Liver (tissue), 3 donors: ENCODE data around the gene MYL4.

ENCODE experiments used
- CTCF ChIP-seq: fragments of 150-350 bp; IDR thresholded peaks from 2 replicates; pipeline ENCODE4 v1.5.1; 2017; ENCODE audit warnings: improper control_type of control experiment, low read depth, low read length; ENCODE audit not compliant: missing input control
- EGR1 ChIP-seq, 2 donors: IDR thresholded peaks; 2 replicates each; pipeline ENCODE4 v1.6.1; 2016 to 2018; ENCODE audit warnings: antibody characterized with exemption in 2 of 2, low read depth in 2 of 2
- JUND ChIP-seq, 2 donors: IDR thresholded peaks; 2 replicates each; pipeline ENCODE4 v1.6.1; 2016; ENCODE audit warnings: antibody characterized with exemption in 2 of 2
- MAX ChIP-seq: IDR thresholded peaks from 2 replicates; pipeline ENCODE4 v1.6.1; 2016; ENCODE audit warnings: antibody characterized with exemption
- REST ChIP-seq: IDR thresholded peaks from 2 replicates; pipeline ENCODE4 v1.6.1; 2016; ENCODE audit warnings: antibody characterized with exemption, mild to moderate bottlenecking
- RXRA ChIP-seq, 2 donors: IDR thresholded peaks; 2 replicates each; pipeline ENCODE4 v1.6.1; 2017 to 2018; ENCODE audit warnings: antibody characterized with exemption in 2 of 2, mild to moderate bottlenecking in 1 of 2
- SP1 ChIP-seq: IDR thresholded peaks from 2 replicates; pipeline ENCODE4 v1.6.1; 2018; ENCODE audit warnings: antibody characterized with exemption, mild to moderate bottlenecking
- donor health status: healthy.
- donor health status: healthy.

GRCh38 chr17:47235923-47236322 is 26.8 kb downstream of the MYL4 start:
- no peak for TF ChIP-seq CTCF
- no peak for TF ChIP-seq SP1
- no peak for TF ChIP-seq REST
- no peak for TF ChIP-seq EGR1 (IDR thresholded peaks at IDR 0.05; ENCODE audit: low read depth in 2 of 2)
- no peak for TF ChIP-seq RXRA (IDR thresholded peaks at IDR 0.05)
- TF ChIP-seq MAX: no peak
- TF ChIP-seq JUND (IDR thresholded peaks at IDR 0.05): no peak
